Erythroblast (primary cell): Measurements from ENCODE around the gene CRTC3.

Experiments used
- GATA1 ChIP-seq: IDR thresholded peaks from 2 replicates; pipeline ENCODE4 v1.6.1; 2011; ENCODE audit warnings: low read depth, mild to moderate bottlenecking, control low read depth, low read length, moderate library complexity
- POLR2A ChIP-seq: IDR thresholded peaks from 2 replicates; pipeline ENCODE4 v1.6.1; 2011; ENCODE audit warnings: mild to moderate bottlenecking, low read length

- TF ChIP-seq POLR2A (no peak), GATA1 (no peak)
Observed at GRCh38 chr15:90487186-90487585, 42.5 kb upstream of the CRTC3 start.
